Peyer's patch (tissue), 4 donors: ENCODE data around the gene KPNA5.

Source experiments
- CTCF ChIP-seq, 6 experiments: fragments of 450-650 bp in 4 of 6; fragments of 200-600 bp in 2 of 6; sonication (generic) in 1 of 6; IDR thresholded peaks; one replicate each; pipeline ENCODE4 v1.5.1; 2017 to 2019; ENCODE audit warnings: antibody characterized with exemption in 6 of 6, mild to moderate bottlenecking in 3 of 6, moderate library complexity in 1 of 6
- POLR2A ChIP-seq, 2 donors: fragments of 450-650 bp; IDR thresholded peaks; one replicate each; pipeline ENCODE4 v1.5.1; 2017; ENCODE audit warnings: antibody characterized with exemption in 2 of 2, mild to moderate bottlenecking in 2 of 2, moderate library complexity in 2 of 2

DNA sequence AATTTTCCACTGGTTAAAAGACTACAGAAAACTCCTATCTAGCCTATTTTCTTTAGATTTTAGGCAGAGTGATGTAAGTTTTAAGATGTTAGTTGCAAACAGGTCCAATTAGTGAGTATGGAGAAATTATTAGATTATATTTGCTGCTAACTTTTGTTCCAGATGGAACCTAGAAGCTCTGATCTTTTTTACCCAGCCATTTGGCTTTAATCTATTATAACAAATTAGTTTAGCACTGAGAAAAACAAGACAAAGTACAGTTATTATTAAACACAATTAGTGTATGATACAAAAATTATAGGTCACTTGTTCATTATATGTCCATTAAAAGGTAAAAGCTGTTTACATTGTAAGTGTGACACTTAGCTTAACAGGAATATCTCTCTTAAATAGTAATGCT lies 82.0 kb downstream of the KPNA5 start:
- no peak for TF ChIP-seq POLR2A (IDR thresholded peaks at IDR 0.05)
- no peak for TF ChIP-seq CTCF (IDR thresholded peaks at IDR 0.05)
